HG03064 (cell line): ENCODE data around the gene GPRC5C.
"Not testable (repeated sequence)": the region's sequence is repeated elsewhere in the genome, so short reads cannot be mapped to it uniquely, and the experiment has no call there.

Experiments
- ATAC-seq: cut with Tn5 transposase; IDR thresholded peaks from one replicate; pipeline ENCODE4 v1.9.1; 2021; ENCODE audit warnings: low read depth; ENCODE audit not compliant: unreplicated experiment

The GPRC5C gene

GRCh38 chr17:74405311-74405710 is 26.6 kb upstream of the GPRC5C start:
- not testable (repeated sequence) for ATAC-seq

DNA sequence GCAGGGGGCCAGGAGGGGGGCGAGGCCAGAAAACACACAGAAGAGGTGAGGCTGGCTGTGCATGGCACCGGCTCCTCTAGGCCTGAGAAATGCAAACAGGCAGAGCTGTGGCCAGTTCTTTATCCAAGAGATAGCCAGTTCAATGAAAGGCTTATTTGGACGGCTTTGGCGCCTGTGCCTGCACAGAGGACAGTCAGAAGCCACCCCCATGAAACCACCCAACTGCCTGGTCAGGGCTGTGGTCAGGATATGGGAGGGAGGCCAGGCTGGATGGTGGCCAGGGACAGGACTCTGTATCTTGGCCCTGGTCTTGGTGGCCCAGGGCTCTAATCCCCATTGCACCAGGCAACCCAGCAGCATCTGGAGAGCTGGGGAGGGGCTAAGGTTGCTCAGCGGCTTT is 24.5 kb upstream of the GPRC5C start:
- no peak for ATAC-seq

DNA sequence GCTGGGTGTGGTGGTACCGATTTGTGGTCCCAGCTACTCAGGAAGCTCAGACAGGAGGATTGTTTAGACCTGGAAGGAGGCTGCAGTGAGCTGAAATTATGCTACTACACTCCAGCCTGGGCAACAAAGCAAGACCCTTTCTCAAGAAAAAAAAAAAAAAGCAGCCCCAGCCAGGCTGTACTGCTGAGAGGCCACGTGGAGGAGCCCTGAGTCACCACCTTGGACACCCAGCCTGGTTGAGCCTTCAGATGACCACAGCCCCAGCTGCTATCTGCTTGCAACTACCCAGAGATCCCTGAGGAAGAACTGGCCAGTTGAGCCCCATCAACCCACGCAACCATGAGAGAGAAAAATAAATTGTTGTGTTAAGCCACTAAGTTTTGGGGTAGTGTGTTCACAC is 23.6 kb upstream of the GPRC5C start:
- no peak for ATAC-seq

DNA sequence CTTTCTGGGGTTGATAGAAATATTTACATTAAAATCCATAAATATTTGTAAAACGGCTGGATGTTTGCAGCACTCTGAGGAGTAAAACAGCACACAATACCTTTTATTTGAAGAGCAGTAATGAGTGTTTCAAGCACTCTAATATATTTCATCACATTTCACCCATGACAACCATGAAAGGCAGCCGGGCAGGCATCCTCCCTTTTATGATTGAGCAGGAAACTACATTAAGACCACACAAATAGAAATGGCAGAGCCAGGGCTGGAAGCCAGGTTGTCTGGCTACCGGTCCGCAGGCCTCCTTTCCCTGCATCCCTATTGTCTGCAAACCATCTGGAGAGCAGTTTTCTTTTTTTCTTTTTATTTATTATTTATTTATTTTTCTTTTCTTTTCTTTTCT is 23.1 kb upstream of the GPRC5C start:
- ATAC-seq = no peak

DNA sequence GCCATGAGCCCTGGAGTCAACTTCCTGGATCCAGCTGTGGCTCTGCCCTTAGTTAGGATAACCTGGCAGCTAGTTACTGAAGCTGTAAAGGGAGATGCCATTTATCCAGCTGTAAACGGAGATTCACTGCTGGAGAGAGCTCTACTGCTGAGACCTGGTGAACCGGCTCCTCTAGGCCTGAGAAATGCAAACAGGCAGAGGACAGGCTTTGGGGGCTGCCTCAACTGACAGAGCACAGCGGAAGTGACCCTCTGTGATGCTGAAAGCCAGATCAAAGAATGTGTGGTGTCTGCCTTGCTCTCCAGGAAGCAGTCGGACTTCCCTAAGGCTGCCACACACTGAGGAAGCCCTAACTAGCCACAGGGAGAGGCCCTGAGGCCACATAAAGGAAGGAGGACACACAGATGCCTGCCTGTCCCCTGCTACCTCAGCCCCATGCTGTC is 21.9 kb upstream of the GPRC5C start:
- ATAC-seq = no peak

GRCh38 chr17:74412581-74412980 is 19.3 kb upstream of the GPRC5C start:
- no peak for ATAC-seq

DNA sequence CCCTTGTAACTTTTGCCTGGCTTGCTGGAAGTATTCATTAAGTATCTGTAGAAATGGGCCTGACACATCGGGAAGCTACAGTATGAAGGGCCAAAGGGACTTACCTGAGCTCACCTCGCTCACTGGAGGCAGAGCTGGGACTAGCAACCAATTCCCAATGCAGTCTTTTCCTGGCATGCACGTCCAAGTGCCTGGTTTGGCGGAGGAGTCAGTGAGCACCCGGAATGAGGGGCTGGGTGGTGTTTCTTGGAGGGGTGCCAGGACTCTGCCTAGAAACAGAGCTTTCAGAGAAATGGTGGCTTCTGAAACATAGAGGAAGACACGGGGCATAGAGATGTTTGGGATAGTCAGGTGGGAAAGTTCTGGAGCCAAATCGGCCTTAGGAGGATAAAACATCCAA is 18.4 kb upstream of the GPRC5C start:
- no peak for ATAC-seq

DNA sequence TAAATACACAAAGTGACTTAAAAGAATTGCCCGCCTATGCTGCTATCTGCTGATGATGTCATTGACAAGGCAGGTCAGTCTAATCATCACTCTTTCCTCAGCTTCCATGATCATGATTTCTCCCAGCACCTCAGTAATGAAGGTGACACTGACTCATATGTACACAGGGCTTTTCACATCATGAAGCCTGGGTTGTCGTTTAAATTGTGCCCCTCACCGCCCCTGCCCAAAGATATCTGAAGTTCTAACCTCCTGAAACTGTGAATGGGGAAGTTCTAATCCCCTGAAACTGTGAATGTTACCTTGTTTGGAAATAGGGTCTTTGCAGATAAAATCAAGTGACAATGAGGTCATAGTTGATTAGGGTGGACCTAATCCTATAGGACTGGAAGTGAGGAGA is 17.4 kb upstream of the GPRC5C start:
- ATAC-seq = no peak

DNA sequence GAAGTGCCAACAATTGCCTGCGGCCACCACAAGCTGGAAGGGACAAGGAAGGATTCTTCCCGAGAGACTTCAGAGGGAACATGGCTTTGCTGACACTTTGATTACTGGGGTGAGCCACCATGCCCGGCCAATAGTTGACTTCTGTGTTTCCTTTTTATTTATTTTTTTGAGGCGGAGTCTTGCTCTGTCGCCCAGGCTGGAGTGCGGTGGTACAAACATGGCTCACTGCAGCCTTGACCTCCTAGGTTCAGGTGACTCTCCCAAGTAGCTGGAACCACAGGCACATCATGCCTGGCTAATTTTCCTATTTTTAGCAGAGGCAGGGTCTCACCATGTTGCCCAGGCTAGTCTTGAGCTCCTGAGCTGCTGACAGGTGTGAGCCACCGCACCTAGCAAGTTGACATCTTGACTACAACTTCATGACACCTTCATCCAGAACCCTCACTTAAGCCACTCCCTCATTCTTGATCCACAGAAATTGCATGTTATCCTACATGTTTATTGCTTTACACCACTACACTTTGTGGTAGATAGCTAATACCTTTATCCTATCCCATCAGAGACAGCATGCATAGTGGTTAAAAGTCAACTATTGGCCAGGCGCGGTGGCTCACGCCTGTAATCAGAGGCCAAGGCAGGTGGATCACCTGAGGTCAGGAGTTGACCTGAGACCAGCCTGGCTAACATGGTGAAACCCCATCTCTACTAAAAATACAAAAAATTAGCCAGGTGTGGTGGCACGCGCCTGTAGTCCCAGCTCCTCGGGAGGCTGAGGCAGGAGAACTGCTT is 16.1 kb upstream of the GPRC5C start:
- no peak for ATAC-seq

DNA sequence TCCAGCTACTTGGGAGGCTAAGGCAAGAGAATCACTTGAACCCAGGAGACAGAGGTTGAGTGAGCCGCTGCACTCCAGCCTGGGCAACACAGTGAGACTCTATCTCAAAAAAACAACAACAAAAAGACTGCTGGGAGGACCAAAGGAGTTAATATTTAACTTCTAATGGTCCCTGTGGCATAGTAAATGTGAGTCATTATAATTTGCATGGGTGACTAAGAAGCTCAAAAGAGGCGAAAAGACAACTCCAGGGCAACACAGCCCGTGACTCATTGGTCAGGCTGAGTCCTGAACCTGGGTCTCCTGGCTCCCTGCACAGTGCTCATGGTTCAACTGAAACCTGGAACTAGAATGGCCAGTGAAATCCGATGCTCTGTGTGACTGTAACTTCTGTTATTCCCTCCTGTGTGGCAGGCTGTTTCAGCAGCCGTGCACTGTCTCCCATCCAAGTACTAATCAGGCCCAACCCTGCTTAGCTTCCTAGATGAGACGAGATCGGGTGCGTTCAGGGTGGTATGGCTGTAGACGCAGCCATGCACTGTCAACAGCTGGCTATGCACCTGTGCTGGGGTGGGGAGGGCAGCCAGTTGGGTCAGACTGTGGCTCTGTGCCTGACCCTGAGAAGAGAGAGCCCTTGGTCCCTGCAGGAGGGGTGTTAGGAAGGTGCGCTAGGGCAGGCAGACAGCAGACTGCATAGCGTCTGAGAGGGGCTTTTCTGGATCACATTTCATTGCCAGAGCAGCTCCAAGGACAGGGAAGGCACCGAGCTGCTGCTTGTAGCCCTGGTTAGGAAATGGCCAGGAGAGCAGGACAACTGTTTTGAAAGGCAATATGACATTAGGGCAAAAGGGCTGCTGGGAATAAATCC is 14.5 kb upstream of the GPRC5C start:
- peak; percentile 64 for ATAC-seq

- no peak for ATAC-seq
Measured at GRCh38 chr17:74419928-74420411, 11.9 kb upstream of the GPRC5C start.

- no peak for ATAC-seq
Measured at GRCh38 chr17:74424117-74424516, 7.8 kb upstream of the GPRC5C start.

DNA sequence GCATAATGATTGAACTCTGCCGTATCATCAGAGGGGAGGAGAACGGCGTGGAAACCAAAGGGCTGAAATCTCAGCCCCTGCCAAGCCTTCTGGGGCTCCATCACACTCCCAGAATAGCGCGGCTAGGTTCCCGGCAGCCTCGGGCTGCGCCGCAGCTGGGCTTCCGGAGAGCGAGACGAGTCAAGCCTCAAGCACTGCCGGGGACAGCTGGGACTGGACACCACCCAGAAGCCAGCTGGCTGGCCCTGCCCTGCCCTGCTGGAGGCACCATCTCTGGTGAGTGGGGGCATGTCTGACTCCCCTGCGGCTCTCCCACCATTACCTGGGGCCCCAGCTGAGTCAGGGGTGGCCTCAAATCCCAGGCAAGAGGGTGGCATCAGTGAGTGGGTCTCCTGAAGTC is 7.2 kb upstream of the GPRC5C start:
- no peak for ATAC-seq

GRCh38 chr17:74426551-74427047 is 5.3 kb upstream of the GPRC5C start:
- ATAC-seq = no peak

DNA sequence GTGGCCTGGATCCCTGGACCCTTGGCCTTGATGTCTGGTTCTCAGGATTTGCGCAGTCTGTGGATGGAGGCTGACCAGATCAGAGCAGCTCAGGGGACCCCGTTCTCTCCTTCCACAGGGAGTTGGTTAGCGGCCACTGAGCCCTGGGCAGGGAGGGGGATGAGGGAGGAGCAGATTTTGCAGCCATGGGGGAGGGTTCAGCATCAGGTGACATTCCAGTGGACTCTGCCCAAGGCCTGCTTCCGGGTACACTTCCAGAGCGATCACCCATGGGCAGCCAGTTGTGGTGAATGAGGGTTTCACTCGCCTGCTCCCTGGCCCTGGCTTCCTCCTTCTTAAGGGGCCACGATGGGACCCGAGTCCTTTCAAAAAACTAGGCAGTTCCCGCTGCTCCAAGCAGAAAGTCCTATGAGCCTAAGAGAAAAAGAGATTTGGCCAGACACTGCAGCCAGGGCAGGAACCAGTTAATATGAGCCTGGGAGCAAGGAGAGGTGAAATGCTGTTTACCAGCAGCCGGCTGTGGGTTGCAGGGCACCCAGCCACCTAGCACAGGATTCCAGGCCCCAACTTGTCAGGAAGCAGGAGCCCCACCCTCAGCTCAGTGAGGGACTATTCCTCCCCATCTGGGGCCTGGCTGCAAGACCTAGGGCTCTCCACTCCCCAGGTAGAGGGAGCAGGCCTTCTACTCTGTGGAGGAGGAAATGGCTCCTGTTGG is 4.7 kb upstream of the GPRC5C start:
- no peak for ATAC-seq

DNA sequence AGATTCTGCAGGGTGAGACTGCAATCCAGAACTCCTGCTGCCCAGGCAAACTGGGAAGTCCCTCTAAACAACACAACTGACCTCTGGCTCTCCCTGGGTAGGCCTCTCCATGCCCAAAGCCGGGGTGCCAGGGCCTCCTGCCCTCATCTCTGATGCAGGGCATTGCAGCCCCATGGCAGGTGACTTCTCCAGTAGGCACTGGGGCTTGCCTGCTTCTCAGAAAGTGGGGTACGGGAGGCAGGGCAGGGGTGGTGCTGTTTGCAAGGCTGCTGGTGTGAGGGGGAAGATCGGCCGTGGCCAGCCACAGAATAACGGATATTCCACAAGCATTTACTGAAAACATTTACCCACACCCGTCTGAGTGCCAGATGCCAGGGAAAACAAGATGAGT is 4.1 kb upstream of the GPRC5C start:
- ATAC-seq = no peak

DNA sequence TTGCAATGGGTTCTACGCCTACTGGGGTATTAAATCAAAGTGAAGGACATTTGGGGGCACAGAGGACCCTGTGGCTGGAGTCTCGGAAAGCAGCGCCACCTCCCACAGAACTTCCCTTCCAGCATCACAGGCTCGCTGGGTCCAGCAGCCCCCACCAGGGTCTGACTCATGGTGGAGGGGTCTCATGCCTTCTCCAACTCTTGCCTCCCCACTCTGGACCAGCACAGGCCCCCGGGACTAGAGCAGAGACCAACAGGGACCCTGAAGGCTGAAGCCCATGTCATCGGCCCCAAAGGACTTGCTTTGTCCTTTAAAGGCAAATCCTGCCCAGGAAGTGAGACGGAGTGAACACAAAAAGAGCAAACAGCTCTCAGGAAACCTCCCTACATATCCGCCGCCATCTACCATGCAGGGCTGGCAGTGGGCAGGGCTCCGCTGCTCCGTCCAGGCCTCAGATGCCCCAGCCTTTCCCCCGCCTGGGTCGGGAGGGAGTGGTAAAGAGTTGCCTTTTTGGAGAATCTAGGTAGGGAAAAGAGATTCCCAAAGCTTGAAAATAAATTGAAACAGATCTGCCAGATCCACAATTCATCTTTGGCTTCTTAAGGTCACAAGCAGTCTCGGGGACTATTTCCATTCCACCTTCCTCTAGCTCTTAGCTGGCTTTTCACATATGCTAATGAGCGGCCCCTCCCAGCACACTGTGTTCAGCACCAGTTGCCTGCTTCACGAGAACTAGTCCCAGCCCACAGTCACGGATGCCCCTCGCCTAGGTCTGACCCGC is 2.1 kb upstream of the GPRC5C start:
- ATAC-seq = no peak

- no peak for ATAC-seq
Measured at GRCh38 chr17:74430385-74430705, 1.5 kb upstream of the GPRC5C start.

DNA sequence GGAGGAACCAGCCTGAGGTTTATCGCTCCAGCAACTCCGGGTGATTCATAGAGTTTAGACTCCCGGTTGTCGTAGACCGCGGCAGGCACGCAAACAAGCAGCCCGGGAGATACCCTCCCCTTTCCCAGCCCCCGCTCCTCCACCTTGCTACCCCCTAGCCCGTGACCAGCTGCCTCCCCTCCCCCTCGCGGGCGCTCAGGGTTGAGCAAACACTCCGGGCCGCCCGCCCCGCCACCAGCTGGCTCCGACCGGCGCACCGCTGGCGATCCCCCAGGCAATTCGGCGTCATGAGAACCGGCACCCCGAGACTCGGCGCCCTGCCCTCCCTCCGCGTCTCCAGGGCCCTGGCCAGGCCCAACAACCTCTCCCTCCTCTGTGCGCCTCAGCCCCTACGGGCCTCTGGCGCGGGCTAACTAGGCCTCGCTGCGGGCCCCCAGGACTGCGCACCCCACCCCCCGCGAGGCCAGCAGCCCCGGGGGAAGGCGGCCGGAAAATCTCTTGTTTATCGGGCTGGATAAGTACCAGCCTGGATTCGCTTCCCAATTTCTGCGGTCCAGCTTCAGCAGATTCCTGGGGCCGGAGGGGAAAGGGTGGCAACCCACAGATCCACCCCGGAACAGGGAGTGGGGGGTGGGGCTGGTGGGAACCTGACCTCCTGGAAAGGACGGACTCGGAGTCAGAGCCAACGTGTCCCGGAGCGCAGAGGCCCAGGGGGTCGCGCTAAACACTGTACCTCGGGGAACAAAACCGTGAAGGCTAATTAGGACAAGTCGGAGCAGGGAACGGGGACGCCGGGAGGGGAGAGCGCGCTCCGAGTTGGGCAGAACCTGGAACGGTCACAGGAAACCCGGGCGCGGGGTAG is 951 bp upstream of the GPRC5C start:
- ATAC-seq = no peak

DNA sequence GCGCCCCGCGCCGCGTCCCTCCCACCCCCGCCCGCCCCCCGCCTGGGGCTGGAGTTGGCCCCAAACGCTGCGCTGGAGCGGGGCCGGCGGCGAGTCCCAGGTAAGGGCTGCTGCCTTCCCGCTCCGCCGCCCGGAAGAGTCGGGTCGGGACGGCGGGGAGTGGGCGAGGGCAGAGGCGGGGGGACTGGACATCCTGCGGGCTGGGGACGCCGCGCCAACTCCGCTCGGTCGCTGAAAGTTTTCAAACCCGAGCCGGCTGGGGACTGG is 469 bp downstream of the GPRC5C start:
- no peak for ATAC-seq
